GM21717 (cell line): Measurements from ENCODE around the gene RIN2.

Source experiments
- ATAC-seq: cut with Tn5 transposase; IDR thresholded peaks from one replicate; pipeline ENCODE4 v1.9.1; 2021; ENCODE audit warnings: mild to moderate bottlenecking, moderate library complexity; ENCODE audit not compliant: unreplicated experiment

Gene RIN2

DNA sequence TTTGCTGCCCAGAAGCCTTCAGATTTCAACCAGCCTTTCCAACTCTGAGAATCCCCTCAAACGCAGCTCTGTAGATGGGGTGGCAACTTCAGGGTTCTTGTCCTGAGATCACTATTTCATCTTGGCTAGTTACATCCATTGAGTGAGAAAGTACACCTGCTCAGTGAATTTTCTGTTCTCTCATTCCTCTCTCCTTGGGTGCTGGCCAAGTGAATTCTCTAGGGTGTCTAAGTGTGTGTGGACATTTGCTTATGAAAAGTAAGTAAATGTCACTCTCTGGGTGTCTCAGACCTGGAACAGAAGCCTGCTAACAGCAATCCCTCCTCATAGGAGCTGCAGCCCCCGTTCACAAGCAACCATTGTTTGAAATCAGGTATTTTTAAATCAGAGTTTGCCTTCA is 3.8 kb downstream of the RIN2 start:
- no peak for ATAC-seq

DNA sequence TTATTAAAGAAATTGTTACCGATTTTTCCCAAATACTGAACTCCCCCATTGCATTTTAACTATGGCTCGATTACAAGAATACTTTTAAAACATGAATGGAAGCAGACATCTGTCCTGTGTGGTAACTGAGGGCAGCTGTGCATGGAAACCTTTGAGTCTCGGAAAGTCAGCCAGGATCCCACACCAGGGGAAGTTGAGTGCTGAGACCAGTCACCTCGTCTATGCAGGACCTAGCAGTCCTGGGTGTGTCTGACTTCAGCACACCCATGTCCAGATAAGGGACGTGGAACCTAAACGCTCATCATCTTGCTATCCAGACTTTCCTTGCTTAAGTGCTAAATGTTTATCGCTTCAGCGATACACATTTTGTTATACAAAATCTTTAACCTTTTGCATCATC is 6.1 kb downstream of the RIN2 start:
- no peak for ATAC-seq

DNA sequence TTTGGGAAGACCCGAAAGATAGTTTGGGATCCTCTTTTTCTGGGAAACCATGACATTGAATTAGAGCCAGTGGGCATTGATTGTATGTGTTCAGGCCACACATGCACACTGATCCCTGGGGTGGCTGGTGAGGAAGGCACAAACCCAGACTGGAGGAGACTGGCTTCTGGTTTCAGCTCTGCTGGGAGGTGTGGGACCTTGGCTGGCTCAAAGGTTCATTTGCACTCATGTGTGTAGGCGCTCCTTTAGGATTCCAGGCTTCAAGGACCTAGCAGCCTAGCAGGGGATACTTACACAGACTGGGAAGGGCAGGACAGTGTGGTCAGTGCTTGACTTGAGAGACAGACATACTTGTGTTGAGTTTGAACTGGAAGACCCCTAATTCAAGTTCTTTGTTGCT is 7.2 kb downstream of the RIN2 start:
- no peak for ATAC-seq

DNA sequence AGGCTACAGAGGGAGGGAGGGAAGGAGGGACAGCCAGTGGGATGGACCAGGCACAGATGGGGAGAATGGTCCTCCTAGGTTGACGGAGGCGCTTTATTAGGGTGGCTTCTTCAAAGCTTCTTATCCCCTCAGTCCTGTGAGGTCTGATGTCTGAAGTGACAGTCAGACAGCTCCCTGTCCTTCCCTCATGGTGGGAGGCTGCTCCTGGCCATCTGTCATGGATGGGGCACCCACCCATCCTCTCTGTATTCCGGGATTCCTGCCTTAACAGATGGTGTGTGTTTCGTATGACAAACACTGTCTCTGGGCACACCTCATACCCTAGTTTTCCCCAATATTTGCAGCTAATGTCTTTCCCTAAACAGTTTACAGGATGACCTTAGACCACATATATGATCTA is 7.9 kb downstream of the RIN2 start:
- ATAC-seq = no peak

DNA sequence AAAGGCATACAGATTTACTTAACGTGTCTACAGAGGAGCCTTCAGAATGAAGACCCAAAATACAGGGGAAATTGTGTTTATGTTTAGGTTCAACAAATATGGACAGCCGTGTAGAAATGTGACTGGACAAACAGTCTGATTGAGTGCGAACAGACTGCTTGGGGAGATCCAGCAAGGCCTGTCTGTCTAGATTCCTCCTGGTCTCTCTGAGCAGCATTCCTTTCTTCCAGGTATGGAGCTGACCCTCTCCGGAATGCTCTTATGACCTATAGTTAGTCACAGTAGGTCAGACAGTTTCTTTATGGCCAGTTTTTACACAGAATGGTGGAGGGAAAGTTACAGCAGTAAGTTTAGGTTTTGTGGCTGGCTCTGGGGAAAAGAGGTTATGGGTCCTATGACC is 9.0 kb downstream of the RIN2 start:
- ATAC-seq = no peak

DNA sequence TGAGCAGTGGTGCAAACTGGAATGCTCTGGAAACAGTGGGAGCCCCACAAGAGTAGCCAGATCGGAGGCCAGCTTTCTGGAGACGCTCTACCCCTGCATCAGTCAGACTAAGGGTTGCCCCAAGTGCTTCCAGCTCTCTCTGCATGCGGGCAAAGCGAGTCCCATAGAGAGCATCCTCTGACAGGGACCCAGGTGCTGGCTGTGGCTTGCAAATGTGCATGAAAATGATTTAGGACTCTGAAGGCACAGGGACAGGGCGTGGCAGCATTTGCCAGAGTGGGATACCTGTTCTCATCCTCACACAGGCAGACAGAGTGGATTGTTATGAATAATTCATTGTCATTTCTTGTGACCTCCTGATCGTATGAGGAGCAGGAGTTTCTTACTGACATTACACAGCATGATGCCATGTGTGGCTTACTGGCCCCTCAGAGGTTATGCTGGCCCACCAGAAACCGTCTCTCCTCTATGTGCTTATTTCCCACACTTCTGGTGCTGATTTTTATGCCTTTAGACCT is 10.3 kb downstream of the RIN2 start:
- no peak for ATAC-seq

DNA sequence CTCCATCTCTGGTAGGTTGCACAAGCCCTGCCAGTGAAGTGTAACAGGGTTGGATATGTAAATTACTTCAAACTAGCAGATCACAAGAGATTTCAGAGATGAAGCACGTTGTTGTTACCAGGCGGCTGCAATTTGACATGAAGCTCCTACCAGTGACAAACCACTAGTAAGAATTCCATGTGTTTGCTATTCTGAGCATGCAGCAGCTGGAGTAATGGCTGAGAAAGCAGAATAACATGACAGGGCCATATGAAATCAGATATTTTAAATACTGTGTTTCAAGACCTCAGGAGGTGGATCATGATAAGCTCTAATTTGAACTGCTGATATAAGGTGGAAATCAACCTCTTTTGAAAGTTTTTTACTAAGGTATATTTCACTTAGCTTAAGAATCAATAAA is 11.4 kb downstream of the RIN2 start:
- no peak for ATAC-seq

DNA sequence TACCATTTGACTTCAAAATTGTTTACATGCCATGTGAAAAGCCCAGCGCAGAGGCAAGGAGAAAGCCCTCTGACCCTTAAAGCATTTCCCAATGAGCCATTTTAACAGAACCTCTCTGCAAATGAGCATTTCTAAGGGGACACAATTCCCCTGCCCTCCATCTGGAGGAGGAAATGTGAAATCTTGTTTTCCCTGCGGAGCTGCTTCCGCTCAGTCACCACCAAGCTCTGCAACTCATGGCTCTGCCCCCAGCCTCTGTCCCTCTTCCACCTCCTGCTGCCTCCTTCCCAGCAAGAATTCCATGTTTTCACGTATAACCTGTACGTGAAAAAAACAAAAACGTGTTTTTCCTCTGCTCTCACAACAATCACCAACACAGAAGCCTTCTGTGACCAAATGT is 12.3 kb downstream of the RIN2 start:
- no peak for ATAC-seq

DNA sequence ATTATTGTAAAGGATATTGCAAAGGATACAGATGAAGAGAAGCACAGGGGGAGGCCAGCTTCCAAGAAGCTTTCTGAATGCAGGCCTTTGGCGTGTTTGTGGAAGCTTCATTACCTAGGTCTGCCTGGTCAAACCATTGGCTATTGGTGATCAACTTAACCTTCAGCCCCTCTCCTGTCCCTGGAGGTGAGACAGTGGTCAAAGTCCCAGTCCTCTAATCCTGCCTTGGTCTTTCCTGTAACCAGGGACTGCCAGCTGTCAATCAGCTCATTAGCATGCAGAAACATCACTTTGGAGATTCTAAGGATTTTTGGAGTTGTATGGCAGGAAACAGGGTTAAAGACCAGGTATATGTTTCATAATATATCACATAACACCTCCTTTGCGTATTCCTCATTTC is 13.0 kb downstream of the RIN2 start:
- no peak for ATAC-seq

DNA sequence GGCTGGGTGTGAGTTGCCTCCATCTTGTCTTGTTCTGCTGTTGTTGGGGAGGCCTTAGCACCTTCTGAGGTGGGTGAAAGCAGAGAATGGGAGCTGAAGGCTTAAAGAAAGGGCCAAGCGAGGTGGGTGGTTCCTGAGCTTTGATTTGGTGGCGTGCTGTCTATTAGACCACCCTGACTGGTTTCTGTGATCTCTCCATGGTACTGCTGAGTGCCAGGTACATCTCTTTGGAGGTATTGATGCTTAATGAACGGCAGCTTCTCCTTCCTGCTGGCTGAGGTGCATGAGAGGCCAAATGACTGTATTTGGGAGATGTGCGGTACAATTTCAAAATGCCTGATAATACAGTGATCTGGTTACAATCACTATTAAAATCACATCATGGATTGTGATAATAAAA is 15.4 kb downstream of the RIN2 start:
- ATAC-seq = no peak

DNA sequence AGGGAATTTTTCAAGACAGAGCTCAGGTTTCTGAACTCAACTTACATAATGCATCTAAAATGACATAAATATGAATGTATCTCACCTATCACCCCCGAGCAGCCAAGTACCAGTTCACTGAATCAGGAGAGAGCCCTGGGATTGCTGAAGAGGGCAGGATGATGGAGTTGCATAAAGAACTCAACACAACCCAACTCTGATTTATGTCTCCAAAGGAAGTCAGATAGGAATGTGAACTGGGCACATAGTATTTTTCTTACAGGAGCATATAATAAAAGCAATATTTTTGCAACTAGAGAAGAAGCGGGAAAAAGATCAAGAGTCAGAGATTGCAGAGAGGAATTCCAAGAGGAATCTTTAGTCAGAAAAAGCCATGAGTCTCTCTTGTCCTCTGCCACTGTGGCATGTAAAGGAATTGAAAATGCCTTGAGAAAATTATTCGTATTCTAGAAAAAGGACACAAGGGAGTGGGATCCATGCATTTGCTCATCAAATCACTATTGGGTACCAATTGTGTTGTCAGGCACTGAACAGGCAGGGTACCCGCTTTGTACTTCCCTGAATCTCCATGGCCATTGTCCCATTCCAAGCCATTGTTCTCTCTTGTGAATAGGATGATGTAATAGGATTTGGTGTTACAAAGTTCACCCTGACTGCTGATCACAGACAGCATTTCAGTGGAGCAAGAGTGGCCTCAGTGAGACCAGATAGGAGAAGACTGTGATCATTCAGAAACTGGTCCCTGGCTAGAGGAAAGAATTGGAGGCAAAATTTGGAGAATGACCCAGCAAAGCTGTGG is 16.3 kb downstream of the RIN2 start:
- no peak for ATAC-seq

DNA sequence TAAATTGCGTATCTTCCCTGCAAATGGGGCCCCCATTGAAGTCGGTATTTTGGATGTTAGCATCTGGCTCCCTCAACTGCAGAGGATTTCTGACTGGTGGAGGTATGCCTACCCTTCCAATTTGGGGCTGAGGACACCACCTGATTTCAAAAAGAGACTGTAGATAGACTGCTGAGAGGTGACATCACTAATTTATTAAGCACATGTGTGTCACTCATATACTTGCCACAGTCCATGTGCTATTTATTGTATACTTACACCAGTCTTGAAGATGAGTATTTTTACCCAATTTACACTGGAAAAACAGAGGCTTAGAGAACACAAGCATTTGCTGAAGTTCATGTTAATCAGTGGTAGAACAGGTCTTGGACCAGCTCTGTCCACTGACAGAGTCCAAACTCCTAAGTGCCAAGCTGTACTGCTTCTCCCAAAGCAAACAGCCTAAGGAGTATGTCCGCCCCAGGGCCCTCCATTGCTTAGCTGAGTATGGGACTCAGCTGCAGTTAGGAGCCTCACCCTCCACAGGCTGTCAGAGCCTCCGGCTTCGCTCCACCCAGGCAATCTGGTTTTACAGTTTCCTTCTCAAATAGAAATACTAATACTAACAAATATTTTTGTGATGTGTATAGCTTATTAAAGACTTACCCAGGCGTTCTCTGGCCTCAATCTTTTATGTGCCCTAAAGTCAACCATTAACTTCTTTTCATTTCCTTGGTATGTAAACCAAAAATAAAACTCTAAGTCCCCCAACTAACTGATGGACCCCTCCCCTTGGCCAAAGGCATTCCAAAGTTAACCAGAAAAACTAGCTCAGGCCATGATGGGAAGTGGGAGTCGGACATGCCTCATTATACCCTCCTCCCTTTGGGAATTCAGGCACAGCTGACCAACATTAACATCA is 17.5 kb downstream of the RIN2 start:
- ATAC-seq = no peak

DNA sequence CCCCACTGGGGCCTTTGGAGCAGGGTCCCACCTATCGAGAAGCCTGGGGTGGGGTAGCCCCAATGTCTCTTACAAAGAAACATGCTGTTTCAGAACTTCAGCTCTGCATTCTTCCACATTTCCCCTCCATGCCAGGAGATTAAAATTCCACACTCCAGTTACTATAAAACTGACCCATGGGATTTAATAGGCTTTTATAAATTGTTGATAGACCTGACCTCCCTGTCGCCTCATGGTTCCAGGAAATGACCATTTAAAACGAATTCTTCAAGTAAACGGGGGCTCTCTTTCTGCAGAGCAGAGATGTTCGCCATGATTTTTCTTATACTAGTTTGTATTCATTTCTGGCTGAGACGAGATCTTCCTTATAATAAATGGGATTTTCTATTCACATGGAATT is 19.3 kb downstream of the RIN2 start:
- ATAC-seq = no peak

DNA sequence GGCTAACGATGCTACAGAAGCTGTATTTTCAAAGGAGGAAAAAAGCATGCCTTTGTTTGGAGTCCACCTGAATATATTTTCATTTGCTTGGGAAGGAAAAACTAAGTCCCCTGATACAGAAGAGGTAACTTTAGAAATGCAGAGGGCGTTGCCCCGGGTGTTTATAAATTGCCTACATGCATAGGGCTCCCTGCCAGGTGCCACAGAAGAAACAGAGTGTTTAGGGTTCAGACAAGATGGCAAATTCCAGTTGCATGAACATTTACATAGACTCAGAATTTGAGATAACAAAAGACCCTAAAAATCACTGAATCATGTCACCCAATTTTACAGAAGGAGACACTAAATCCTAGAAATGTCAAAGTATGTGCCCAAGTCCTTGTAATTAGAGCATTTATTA is 19.9 kb downstream of the RIN2 start:
- ATAC-seq = no peak

DNA sequence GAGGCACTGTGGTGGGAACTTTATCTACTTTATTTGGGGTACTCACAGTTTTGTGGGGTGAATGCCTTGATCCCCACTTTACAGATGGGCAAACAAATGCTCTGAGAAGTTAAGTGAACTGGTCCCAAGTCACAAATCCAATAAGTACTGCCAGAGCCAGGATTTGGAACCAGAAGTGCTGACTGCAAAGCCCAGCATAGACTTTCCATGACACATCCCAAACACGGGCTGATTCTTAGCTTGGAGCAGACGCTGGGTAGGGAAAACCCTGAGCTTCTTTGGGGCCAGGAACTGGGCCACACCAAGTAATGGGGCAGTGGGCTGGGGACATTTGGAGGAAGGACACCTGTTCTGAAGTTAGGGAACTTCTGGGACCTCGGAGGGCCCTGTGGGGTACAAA is 20.3 kb downstream of the RIN2 start:
- ATAC-seq = no peak

DNA sequence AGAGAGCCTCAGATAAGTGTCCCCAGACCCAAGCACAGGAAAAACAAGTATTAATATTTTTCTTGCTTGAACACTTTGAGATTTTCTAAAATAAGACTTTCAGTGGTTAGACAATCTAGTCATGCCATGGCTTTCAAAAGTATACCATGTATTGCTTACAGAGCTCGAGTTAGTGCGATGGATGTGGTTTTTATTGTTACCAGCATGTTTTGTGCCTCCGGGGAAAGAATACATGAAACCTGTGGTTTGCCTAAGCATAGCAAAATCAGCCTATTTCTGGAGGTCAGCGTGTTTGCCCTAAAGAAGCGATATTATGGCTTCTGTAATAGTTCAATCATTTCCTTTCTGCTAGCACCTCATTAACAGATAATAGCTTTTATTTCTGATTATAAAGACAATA is 21.6 kb downstream of the RIN2 start:
- no peak for ATAC-seq

DNA sequence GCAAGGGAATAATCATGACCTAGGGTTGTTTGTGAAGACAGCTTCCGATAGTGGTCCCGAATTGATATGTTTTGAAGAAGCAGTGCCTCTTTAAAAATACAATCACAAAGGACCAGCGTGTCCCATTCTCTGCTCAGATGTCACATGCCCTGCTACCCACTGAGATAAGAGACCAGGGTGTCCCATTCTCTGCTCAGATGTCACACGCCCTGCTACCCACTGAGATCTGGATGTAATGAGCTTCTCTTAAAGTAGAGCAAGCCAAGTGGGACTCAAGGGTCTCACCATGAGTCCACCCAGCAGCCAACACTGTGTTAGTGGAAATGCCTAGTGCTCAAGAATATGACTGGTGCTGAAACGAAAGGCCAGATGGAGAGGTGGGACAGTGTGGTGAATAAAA is 22.2 kb downstream of the RIN2 start:
- ATAC-seq = no peak

DNA sequence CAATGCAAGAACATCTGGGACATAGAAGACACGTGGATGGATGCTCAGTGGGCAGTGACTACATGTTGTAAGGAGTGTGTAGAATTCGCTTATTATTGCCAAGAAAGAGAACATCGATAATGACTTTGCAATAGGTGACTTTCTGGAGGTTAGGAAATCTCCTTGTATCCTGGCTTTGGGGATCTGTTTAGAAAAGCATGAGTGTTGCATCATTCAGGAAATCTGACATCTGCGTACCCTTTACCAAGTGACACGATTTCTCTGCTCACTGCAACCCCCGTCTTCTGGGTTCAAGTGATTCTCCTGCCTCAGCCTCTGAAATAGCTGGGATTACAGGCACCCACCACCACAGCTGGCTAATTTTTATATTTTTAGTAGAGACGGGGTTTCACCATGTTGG is 23.2 kb downstream of the RIN2 start:
- no peak for ATAC-seq

DNA sequence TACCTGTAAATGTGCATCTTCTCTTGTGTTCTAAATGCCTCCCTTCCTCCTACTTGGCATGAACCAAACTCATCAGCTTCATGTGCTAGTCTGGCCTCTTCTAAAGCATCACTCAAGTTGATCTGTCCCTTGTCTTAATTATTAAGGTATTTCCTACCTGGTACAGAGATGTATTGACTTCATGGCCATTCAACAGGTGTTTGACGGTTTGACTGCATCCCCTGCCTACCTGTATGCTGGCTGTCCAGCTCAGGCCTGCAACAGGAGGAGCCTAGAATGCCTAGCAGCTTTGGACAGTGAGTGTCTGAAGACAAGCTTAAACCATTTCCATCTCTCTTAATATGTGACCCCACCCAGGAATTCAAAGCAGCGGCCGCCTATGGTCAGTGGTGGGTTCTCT is 24.6 kb downstream of the RIN2 start:
- no peak for ATAC-seq

DNA sequence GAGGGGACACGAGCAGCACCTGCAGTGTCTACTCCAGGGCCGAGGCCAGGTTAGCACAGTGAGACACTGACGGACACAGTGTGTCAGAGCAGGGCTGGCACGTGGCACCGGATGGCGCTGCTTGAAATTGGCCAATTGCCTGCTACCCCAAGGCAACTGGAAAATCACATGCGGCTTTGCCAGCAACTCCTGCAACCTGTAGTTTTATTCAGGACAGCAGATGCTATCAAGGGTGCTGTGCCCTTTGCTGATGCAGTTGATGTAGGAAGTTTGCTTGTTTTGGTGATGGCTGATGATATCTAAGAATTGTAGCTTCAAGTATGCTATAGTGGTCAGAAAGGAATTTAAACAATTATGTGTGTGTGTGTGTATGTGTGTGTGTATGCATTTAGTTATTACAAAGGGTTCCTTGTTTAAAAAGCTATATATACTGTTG is 25.9 kb downstream of the RIN2 start:
- no peak for ATAC-seq

DNA sequence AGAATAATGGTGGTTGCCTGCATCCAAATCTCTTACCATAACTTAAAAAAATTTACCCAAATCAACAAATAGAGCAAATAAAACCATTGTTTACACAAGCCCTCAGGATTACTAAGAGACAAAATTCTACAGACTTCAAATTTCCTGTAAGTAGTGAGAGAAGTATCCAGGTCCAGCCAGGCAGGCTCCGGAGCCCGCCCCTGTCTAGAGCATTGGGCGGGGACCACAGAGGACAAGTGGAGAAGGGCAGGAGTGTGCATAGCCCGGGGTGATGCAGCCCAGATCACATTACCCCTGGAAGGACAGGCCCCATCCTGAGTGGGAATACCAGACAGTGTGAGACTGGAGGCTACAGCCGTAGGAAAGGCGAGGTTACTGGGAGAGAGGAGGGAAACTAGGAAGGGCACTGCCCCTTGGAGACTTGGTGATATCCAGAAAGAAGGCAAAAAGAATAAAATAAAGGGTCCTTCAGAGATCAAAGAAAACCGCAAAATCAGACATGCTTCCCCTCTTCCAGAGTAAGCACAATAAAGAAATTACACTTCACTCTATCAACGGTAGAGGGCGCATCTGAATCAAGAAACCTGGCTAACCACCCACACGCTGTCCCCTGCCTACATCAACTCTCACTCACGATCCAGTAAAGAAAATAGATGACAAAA is 26.6 kb downstream of the RIN2 start:
- ATAC-seq = no peak
